PFSK-1 (cell line): Measurements from ENCODE around the gene SEPTIN14.

ENCODE experiments used
- FOXP2 ChIP-seq: optimal IDR thresholded peaks from 2 replicates; pipeline ENCODE3; 2011; ENCODE audit warnings: borderline replicate concordance, control low read depth, inconsistent platforms; ENCODE audit not compliant: insufficient read depth; ENCODE audit errors: extremely low read length, extremely low read depth
- POLR2AphosphoS5 ChIP-seq: IDR thresholded peaks from 2 replicates; pipeline ENCODE4 v1.6.1; 2012; ENCODE audit warnings: low read depth, mild to moderate bottlenecking, control low read depth, low read length, moderate library complexity
- REST ChIP-seq, 2 experiments: IDR thresholded peaks; 2 replicates each; pipeline versions ENCODE4 v1.6.1 to v1.8.0; 2011 to 2012; ENCODE audit warnings: low read depth in 2 of 2, low read length in 2 of 2, control low read depth in 1 of 2, inconsistent platforms in 1 of 2, mild to moderate bottlenecking in 1 of 2, moderate library complexity in 1 of 2; ENCODE audit not compliant: insufficient read depth in 1 of 2
- SIN3A ChIP-seq: IDR thresholded peaks from 2 replicates; pipeline ENCODE4 v1.6.1; 2012; ENCODE audit warnings: mild to moderate bottlenecking, low read length, moderate library complexity, borderline replicate concordance; ENCODE audit not compliant: insufficient read depth
- TAF1 ChIP-seq: IDR thresholded peaks from 2 replicates; pipeline ENCODE4 v1.6.1; 2012; ENCODE audit warnings: low read length, control low read depth, borderline replicate concordance; ENCODE audit not compliant: insufficient read depth

SEPTIN14 gene

GRCh38 chr7:55887821-55888247 lies 25.3 kb upstream of the SEPTIN14 start:
- no peak for TF ChIP-seq FOXP2
- no peak for TF ChIP-seq TAF1
- no peak for TF ChIP-seq SIN3A
- TF ChIP-seq POLR2AphosphoS5, result no peak
- TF ChIP-seq REST (IDR thresholded peaks at IDR 0.05; ENCODE audit: insufficient read depth in 1 of 2, low read depth in 2 of 2, low read length in 2 of 2), result no peak

- TF ChIP-seq REST (IDR thresholded peaks at IDR 0.05; ENCODE audit: insufficient read depth in 1 of 2, low read depth in 2 of 2, low read length in 2 of 2), result no peak
- TF ChIP-seq TAF1, result no peak
- TF ChIP-seq SIN3A, result no peak
Measured at GRCh38 chr7:55884321-55884720, 21.8 kb upstream of the SEPTIN14 start.

- TF ChIP-seq REST (IDR thresholded peaks at IDR 0.05; ENCODE audit: insufficient read depth in 1 of 2, low read depth in 2 of 2, low read length in 2 of 2) (no peak), TAF1 (no peak), SIN3A (no peak), POLR2AphosphoS5 (no peak), FOXP2 (no peak)
Measured at GRCh38 chr7:55878691-55879090, 16.1 kb upstream of the SEPTIN14 start.

- no peak for TF ChIP-seq REST (IDR thresholded peaks at IDR 0.05; ENCODE audit: insufficient read depth in 1 of 2, low read depth in 2 of 2, low read length in 2 of 2)
- no peak for TF ChIP-seq TAF1
- no peak for TF ChIP-seq SIN3A
Measured at GRCh38 chr7:55877308-55877707, 14.8 kb upstream of the SEPTIN14 start.

- TF ChIP-seq POLR2AphosphoS5 (no peak), TAF1 (no peak), SIN3A (no peak), REST (IDR thresholded peaks at IDR 0.05; ENCODE audit: insufficient read depth in 1 of 2, low read depth in 2 of 2, low read length in 2 of 2) (no peak), FOXP2 (no peak)
Measured at GRCh38 chr7:55873765-55874164, 11.2 kb upstream of the SEPTIN14 start.
